Measurements from ENCODE around the gene OSBP.

- TF ChIP-seq CTCF (IDR thresholded peaks at IDR 0.05; ENCODE audit: low read length) (no peak), EZH2 (IDR thresholded peaks at IDR 0.05; ENCODE audit: borderline replicate concordance, low read length) (no peak)
Measured at GRCh38 chr11:59574467-59574866, 41.1 kb downstream of the OSBP start.

Data from OCI-LY1 (cell line).